Activated naive CD8-positive, alpha-beta T cell (primary cell): ENCODE results near the gene PCDH9.
"Not testable (repeated sequence)": the region's sequence is repeated elsewhere in the genome, so short reads cannot be mapped to it uniquely, and the experiment has no call there.

Source experiments
- H3K27ac Mint-ChIP-seq: one replicate; pipeline ENCODE4 v1.8.0; 2021; ENCODE audit warnings: mixed read lengths
- H3K27me3 Mint-ChIP-seq: one replicate; pipeline ENCODE4 v1.8.0; 2021; ENCODE audit warnings: mixed read lengths
- H3K36me3 Mint-ChIP-seq: one replicate; pipeline ENCODE4 v1.8.0; 2021; ENCODE audit warnings: mixed read lengths
- H3K4me1 Mint-ChIP-seq: one replicate; pipeline ENCODE4 v1.8.0; 2021; ENCODE audit warnings: low read depth, mixed read lengths
- H3K4me3 Mint-ChIP-seq: one replicate; pipeline ENCODE4 v1.8.0; 2021; ENCODE audit warnings: mild to moderate bottlenecking, mixed read lengths
- H3K9me3 Mint-ChIP-seq: one replicate; pipeline ENCODE4 v1.8.0; 2021; ENCODE audit warnings: low read depth, mixed read lengths

Gene PCDH9

GRCh38 chr13:67099494-67099893 lies 130.6 kb downstream of the PCDH9 start:
- H3K4me1 Mint-ChIP-seq: no peaks in the 10 kb centered on the region
- H3K9me3 Mint-ChIP-seq: no peaks in the 10 kb centered on the region
- no peaks in the 10 kb centered on the region for H3K27me3 Mint-ChIP-seq
- no peak overlapping the region for H3K27ac Mint-ChIP-seq
- H3K4me3 Mint-ChIP-seq: no peak overlapping the region
- no peaks in the 10 kb centered on the region for H3K36me3 Mint-ChIP-seq

GRCh38 chr13:67097892-67098452 lies 132.2 kb downstream of the PCDH9 start:
- H3K9me3 Mint-ChIP-seq: no peaks in the 10 kb centered on the region
- no peak overlapping the region for H3K27ac Mint-ChIP-seq
- no peaks in the 10 kb centered on the region for H3K27me3 Mint-ChIP-seq
- no peaks in the 10 kb centered on the region for H3K4me1 Mint-ChIP-seq
- H3K36me3 Mint-ChIP-seq: no peaks in the 10 kb centered on the region
- no peak overlapping the region for H3K4me3 Mint-ChIP-seq

GRCh38 chr13:67096893-67097292 lies 133.2 kb downstream of the PCDH9 start:
- H3K9me3 Mint-ChIP-seq, H3K27ac Mint-ChIP-seq, H3K4me3 Mint-ChIP-seq, H3K27me3 Mint-ChIP-seq, H3K4me1 Mint-ChIP-seq, H3K36me3 Mint-ChIP-seq: not testable (repeated sequence)

- Mint-ChIP-seq H3K27me3 (no peaks in the 10 kb centered on the region), H3K4me3 (no peak overlapping the region), H3K4me1 (no peaks in the 10 kb centered on the region), H3K27ac (no peak overlapping the region), H3K9me3 (no peaks in the 10 kb centered on the region), H3K36me3 (no peaks in the 10 kb centered on the region)
Measured at GRCh38 chr13:67096418-67096817, 133.7 kb downstream of the PCDH9 start.

GRCh38 chr13:67095621-67096020 lies 134.5 kb downstream of the PCDH9 start:
- Mint-ChIP-seq H3K36me3 (no peaks in the 10 kb centered on the region), H3K27ac (no peak overlapping the region), H3K27me3 (no peaks in the 10 kb centered on the region), H3K4me3 (no peak overlapping the region), H3K9me3 (no peaks in the 10 kb centered on the region), H3K4me1 (no peaks in the 10 kb centered on the region)

GRCh38 chr13:67094952-67095351 lies 135.2 kb downstream of the PCDH9 start:
- Mint-ChIP-seq H3K27ac (no peak overlapping the region), H3K4me1 (no peaks in the 10 kb centered on the region), H3K36me3 (no peaks in the 10 kb centered on the region), H3K9me3 (no peaks in the 10 kb centered on the region), H3K4me3 (no peak overlapping the region), H3K27me3 (no peaks in the 10 kb centered on the region)

- no peak overlapping the region for H3K27ac Mint-ChIP-seq
- H3K4me3 Mint-ChIP-seq: no peak overlapping the region
- no peaks in the 10 kb centered on the region for H3K36me3 Mint-ChIP-seq
- no peaks in the 10 kb centered on the region for H3K4me1 Mint-ChIP-seq
- H3K9me3 Mint-ChIP-seq: no peaks in the 10 kb centered on the region
- H3K27me3 Mint-ChIP-seq: no peaks in the 10 kb centered on the region
Measured at GRCh38 chr13:67094078-67094477, 136.1 kb downstream of the PCDH9 start.

GRCh38 chr13:67091603-67092002 lies 138.5 kb downstream of the PCDH9 start:
- no peaks in the 10 kb centered on the region for H3K36me3 Mint-ChIP-seq
- no peaks in the 10 kb centered on the region for H3K27me3 Mint-ChIP-seq
- H3K4me1 Mint-ChIP-seq: no peaks in the 10 kb centered on the region
- H3K4me3 Mint-ChIP-seq: no peak overlapping the region
- H3K27ac Mint-ChIP-seq: no peak overlapping the region
- no peaks in the 10 kb centered on the region for H3K9me3 Mint-ChIP-seq

GRCh38 chr13:67090856-67091255 lies 139.3 kb downstream of the PCDH9 start:
- H3K27me3 Mint-ChIP-seq: no peaks in the 10 kb centered on the region
- no peak overlapping the region for H3K27ac Mint-ChIP-seq
- no peaks in the 10 kb centered on the region for H3K4me1 Mint-ChIP-seq
- H3K36me3 Mint-ChIP-seq: no peaks in the 10 kb centered on the region
- no peak overlapping the region for H3K4me3 Mint-ChIP-seq
- no peaks in the 10 kb centered on the region for H3K9me3 Mint-ChIP-seq

- no peaks in the 10 kb centered on the region for H3K27me3 Mint-ChIP-seq
- H3K36me3 Mint-ChIP-seq: no peaks in the 10 kb centered on the region
- H3K27ac Mint-ChIP-seq: no peak overlapping the region
- H3K4me1 Mint-ChIP-seq: no peaks in the 10 kb centered on the region
- no peaks in the 10 kb centered on the region for H3K9me3 Mint-ChIP-seq
- no peak overlapping the region for H3K4me3 Mint-ChIP-seq
Measured at GRCh38 chr13:67087527-67087926, 142.6 kb downstream of the PCDH9 start.

- H3K27me3 Mint-ChIP-seq: no peaks in the 10 kb centered on the region
- no peak overlapping the region for H3K27ac Mint-ChIP-seq
- H3K4me3 Mint-ChIP-seq: no peak overlapping the region
Measured at GRCh38 chr13:67086260-67086659, 143.9 kb downstream of the PCDH9 start.

GRCh38 chr13:67084066-67084465 lies 146.1 kb downstream of the PCDH9 start:
- H3K9me3 Mint-ChIP-seq: no peaks in the 10 kb centered on the region
- no peaks in the 10 kb centered on the region for H3K36me3 Mint-ChIP-seq
- no peak overlapping the region for H3K4me3 Mint-ChIP-seq

More at GRCh38 chr13:67086260-67086659, 143.9 kb downstream of the PCDH9 start:
- H3K36me3 Mint-ChIP-seq: no peaks in the 10 kb centered on the region
- H3K4me1 Mint-ChIP-seq: no peaks in the 10 kb centered on the region
- no peaks in the 10 kb centered on the region for H3K9me3 Mint-ChIP-seq

GRCh38 chr13:67083519-67083918 lies 146.6 kb downstream of the PCDH9 start:
- H3K4me3 Mint-ChIP-seq: no peak overlapping the region
- no peaks in the 10 kb centered on the region for H3K27me3 Mint-ChIP-seq
- no peak overlapping the region for H3K27ac Mint-ChIP-seq
- no peaks in the 10 kb centered on the region for H3K4me1 Mint-ChIP-seq
- no peaks in the 10 kb centered on the region for H3K9me3 Mint-ChIP-seq
- no peaks in the 10 kb centered on the region for H3K36me3 Mint-ChIP-seq

More at GRCh38 chr13:67084066-67084465, 146.1 kb downstream of the PCDH9 start:
- no peaks in the 10 kb centered on the region for H3K4me1 Mint-ChIP-seq
- no peaks in the 10 kb centered on the region for H3K27me3 Mint-ChIP-seq
- no peak overlapping the region for H3K27ac Mint-ChIP-seq

GRCh38 chr13:67080351-67080750 lies 149.8 kb downstream of the PCDH9 start:
- H3K9me3 Mint-ChIP-seq: no peaks in the 10 kb centered on the region
- H3K36me3 Mint-ChIP-seq: no peaks in the 10 kb centered on the region
- H3K27ac Mint-ChIP-seq: no peak overlapping the region
- no peak overlapping the region for H3K4me3 Mint-ChIP-seq
- no peaks in the 10 kb centered on the region for H3K4me1 Mint-ChIP-seq
- no peaks in the 10 kb centered on the region for H3K27me3 Mint-ChIP-seq

GRCh38 chr13:67078062-67078461 lies 152.1 kb downstream of the PCDH9 start:
- Mint-ChIP-seq H3K4me1 (no peaks in the 10 kb centered on the region), H3K27me3 (no peaks in the 10 kb centered on the region), H3K27ac (no peak overlapping the region), H3K4me3 (no peak overlapping the region), H3K36me3 (no peaks in the 10 kb centered on the region), H3K9me3 (no peaks in the 10 kb centered on the region)

GRCh38 chr13:67077132-67077531 lies 153.0 kb downstream of the PCDH9 start:
- no peaks in the 10 kb centered on the region for H3K36me3 Mint-ChIP-seq
- H3K4me3 Mint-ChIP-seq: no peak overlapping the region
- H3K4me1 Mint-ChIP-seq: no peaks in the 10 kb centered on the region
- no peak overlapping the region for H3K27ac Mint-ChIP-seq
- no peaks in the 10 kb centered on the region for H3K27me3 Mint-ChIP-seq
- H3K9me3 Mint-ChIP-seq: no peaks in the 10 kb centered on the region
